HepG2 (cell line): Measurements from ENCODE around the gene MAGT1.

Experiments
- ATRX ChIP-seq: sonication (generic); formaldehyde crosslinking; IDR thresholded peaks from 2 replicates; pipeline ENCODE4 v1.4.0; 2020; ENCODE audit warnings: missing genetic modification reagents, borderline replicate concordance
- CBX2 ChIP-seq, 2 experiments: fragments of 200-600 bp in 1 of 2; sonication (generic); formaldehyde crosslinking in 1 of 2; IDR thresholded peaks; 2 replicates each; pipeline versions ENCODE4 v1.7.0 to v1.8.1; 2018 to 2022; ENCODE audit warnings: low read depth in 2 of 2, low read length in 1 of 2, mild to moderate bottlenecking in 1 of 2, missing genetic modification reagents in 1 of 2
- CEBPZ ChIP-seq: IDR thresholded peaks from 2 replicates; pipeline ENCODE4 v1.6.1; 2012; ENCODE audit warnings: low read length, improper control_type of control experiment
- CHD2 ChIP-seq: IDR thresholded peaks from 2 replicates; pipeline ENCODE4 v1.6.1; 2011; ENCODE audit warnings: low read depth, low read length, improper control_type of control experiment
- CTCF ChIP-seq: sonication (generic); formaldehyde crosslinking; IDR thresholded peaks from 2 replicates; pipeline ENCODE4 v1.5.0; 2020; ENCODE audit warnings: mild to moderate bottlenecking, missing genetic modification reagents, moderate library complexity
- DPF2 ChIP-seq: sonication (generic); formaldehyde crosslinking; IDR thresholded peaks from 2 replicates; pipeline ENCODE4 v1.4.0; 2020; ENCODE audit warnings: mild to moderate bottlenecking, low read depth, missing genetic modification reagents, borderline replicate concordance
- E2F1 ChIP-seq: sonication (generic); formaldehyde crosslinking; IDR thresholded peaks from 2 replicates; pipeline ENCODE4 v1.5.0; 2020; ENCODE audit warnings: missing genetic modification reagents
- HNF4A ChIP-seq: sonication (generic); formaldehyde crosslinking; IDR thresholded peaks from 2 replicates; pipeline ENCODE4 v1.4.0; 2020; ENCODE audit warnings: missing genetic modification reagents
- NFKB2 ChIP-seq: sonication (generic); formaldehyde crosslinking; IDR thresholded peaks from 2 replicates; pipeline ENCODE4 v1.4.0; 2020; ENCODE audit warnings: missing genetic modification reagents, borderline replicate concordance
- PBX3 ChIP-seq: sonication (generic); formaldehyde crosslinking; IDR thresholded peaks from 2 replicates; pipeline ENCODE4 v1.8.1; 2023; ENCODE audit warnings: missing genetic modification reagents, inconsistent platforms, borderline replicate concordance
- POLR2A ChIP-seq, 2 experiments: IDR thresholded peaks; 2 replicates each; pipeline ENCODE4 v1.6.1; 2011; ENCODE audit warnings: low read depth in 2 of 2, low read length in 2 of 2, mild to moderate bottlenecking in 1 of 2, moderate library complexity in 1 of 2; ENCODE audit not compliant: insufficient read depth in 1 of 2
- TERF1 ChIP-seq: sonication (generic); formaldehyde crosslinking; IDR thresholded peaks from 2 replicates; pipeline ENCODE4 v1.8.0; 2022; ENCODE audit warnings: mild to moderate bottlenecking, missing genetic modification reagents, moderate library complexity
- ZNF18 ChIP-seq: sonication (generic); formaldehyde crosslinking; IDR thresholded peaks from 2 replicates; pipeline ENCODE4 v1.8.0; 2022; ENCODE audit warnings: mild to moderate bottlenecking, missing genetic modification reagents; ENCODE audit not compliant: insufficient replicate concordance
- ZNF331 ChIP-seq: sonication (generic); formaldehyde crosslinking; IDR thresholded peaks from 2 replicates; pipeline ENCODE4 v1.4.0; 2020; ENCODE audit warnings: missing genetic modification reagents

- TF ChIP-seq CTCF, result no peak
- no peak for TF ChIP-seq ZNF18
- no peak for TF ChIP-seq CBX2 (IDR thresholded peaks at IDR 0.05; ENCODE audit: low read depth, low read length)
- TF ChIP-seq CBX2 (CRISPR knock-in tag; IDR thresholded peaks at IDR 0.05; ENCODE audit: low read depth), result no peak
- no peak for TF ChIP-seq PBX3
- no peak for TF ChIP-seq POLR2A (IDR thresholded peaks at IDR 0.05; ENCODE audit: insufficient read depth in 1 of 2, low read depth in 2 of 2, low read length in 2 of 2)
- TF ChIP-seq ATRX (CRISPR knock-in tag), result no peak
- TF ChIP-seq E2F1 (CRISPR knock-in tag), result no peak
- no peak for TF ChIP-seq ZNF331 (CRISPR knock-in tag)
- no peak for TF ChIP-seq DPF2
- TF ChIP-seq CEBPZ, result no peak
- TF ChIP-seq TERF1 (CRISPR knock-in tag), result no peak
- TF ChIP-seq CHD2, result no peak
- no peak for TF ChIP-seq HNF4A (CRISPR knock-in tag)
- TF ChIP-seq NFKB2 (CRISPR knock-in tag), result no peak
Measured at GRCh38 chrX:77795124-77795523, 100.1 kb downstream of the MAGT1 start.
